ENCODE data around the gene SGCA. TPM values are rescaled to one million over a fixed set of nuclear protein-coding genes. Genes with fewer than 3 reads are reported as not detected.

Gene SGCA
- total RNA-seq, result 0.33 and 1.9 TPM in 2 replicates

DNA sequence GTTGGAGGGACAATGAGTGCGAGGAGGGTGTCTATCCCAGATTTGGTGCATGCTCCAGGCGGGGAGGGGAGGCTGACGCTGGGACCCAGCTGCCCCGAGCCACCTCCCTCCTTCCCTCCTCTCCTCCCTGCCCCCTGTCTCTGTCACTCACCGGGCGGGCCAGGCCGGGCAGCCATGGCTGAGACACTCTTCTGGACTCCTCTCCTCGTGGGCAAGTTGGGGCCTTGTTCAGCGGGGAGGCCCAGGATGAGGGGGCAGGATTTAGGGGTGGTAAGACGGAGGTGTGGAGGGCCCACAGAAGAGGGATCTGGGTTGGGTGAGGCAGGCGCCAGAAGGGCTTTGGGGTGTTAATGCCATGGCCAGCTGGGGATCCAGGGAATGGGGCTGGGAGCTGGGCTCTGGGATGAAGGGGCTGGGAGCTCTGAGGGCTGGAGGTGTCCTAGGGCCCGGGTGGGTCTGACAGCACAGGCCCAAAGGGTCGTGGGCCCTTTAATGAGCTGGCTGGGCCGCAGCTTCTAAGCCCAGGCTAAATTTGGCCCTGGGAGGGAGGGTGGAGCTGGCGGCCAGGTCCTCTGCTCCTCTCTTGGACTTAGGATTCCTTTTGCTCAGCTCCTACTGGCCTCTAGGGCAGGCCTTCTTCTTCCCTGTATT is at the start of gene SGCA:
Gene SGCA, plus strand, starts transcription at position 139 of the 651 bp plus-strand sequence. Its CDS starts 36 bp downstream, at position 175.

DNA sequence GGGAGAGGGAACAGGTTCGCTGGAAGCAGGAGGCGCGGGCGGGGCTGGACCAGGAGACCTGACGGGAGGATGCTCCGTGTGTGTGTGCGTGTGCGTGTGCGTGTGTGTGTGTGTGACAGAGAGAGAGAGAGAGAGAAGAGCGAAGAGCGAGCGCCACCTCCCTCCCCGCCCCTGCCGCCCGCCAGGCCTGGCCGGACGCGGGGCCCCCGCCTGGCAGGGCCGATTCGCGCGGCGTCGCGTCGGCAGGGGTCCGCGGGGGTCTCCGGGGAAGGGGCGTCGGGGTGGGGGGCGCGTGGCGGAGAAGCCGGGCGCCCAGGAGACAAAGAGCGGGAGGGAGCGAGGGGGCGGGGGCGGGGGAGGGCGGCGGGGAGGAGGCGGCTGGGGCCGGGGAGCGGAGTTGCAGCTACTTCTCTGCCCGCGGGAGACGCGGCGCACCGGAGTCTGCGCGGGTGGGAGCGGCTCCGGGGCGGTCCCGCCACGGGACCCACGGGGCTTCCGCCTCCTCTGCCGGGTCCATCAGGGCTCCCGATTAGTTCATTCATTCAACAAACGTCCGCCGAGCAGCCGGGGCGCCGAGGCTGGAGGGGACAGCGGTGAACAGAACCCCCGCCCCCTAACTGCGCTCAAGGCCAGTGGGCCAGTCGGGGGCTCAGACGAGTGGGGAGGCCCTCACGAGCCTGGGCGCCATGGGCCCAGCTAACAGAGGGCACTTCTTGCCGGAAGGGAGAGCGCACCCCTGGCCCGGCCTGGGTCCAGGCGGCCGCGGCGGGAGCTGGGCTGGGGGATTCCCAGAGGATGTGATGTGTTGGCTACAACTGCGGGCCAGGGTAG is 35.9 kb upstream of the SGCA start, which contains the start of gene SAMD14:
Gene SAMD14, minus strand, starts transcription at position 433 of the 831 bp plus-strand sequence. CDS start 5,201 bp downstream, outside the sequence.

GRCh38 chr17:50150354-50151040 is 15.3 kb upstream of the SGCA start, which contains the start of gene PPP1R9B:
PPP1R9B (minus strand) TSS chr17:50150677; CDS start chr17:50150513, 164 bp downstream.

GRCh38 chr17:50201276-50201854 is 35.6 kb downstream of the SGCA start, which contains the start of gene COL1A1:
COL1A1 (minus strand) TSS chr17:50201631; CDS start chr17:50201513, 118 bp downstream.

Other genes starting within 250 kb of the SGCA start
- gene DLX4, start 196.8 kb upstream of the SGCA start, total RNA-seq, result not detected in 2 replicates
- gene DLX3, start 170.8 kb upstream of the SGCA start, total RNA-seq, result not detected in 2 replicates
- gene ITGA3, start 109.9 kb upstream of the SGCA start, total RNA-seq, result 208 and 211 TPM in 2 replicates
- gene PDK2, start 70.7 kb upstream of the SGCA start, total RNA-seq, result 7.5 and 11.7 TPM in 2 replicates
- 1.7 and 1.8 TPM in 2 replicates for gene SAMD14, start 35.8 kb upstream of the SGCA start, total RNA-seq
- gene PPP1R9B, start 15.3 kb upstream of the SGCA start, total RNA-seq, result 43.4 and 45.0 TPM in 2 replicates
- 570 and 2,151 TPM in 2 replicates for gene COL1A1, start 35.6 kb downstream of the SGCA start, total RNA-seq
- not detected in 2 replicates for gene TMEM92, start 108.5 kb downstream of the SGCA start, total RNA-seq
- gene XYLT2, start 180.1 kb downstream of the SGCA start, total RNA-seq, result 65.7 and 75.5 TPM in 2 replicates
- gene MRPL27, start 207.2 kb downstream of the SGCA start, total RNA-seq, result 53.7 and 103 TPM in 2 replicates
- 3.9 and 18.0 TPM in 2 replicates for gene EME1, start 207.2 kb downstream of the SGCA start, total RNA-seq
- 169 and 297 TPM in 2 replicates for gene LRRC59, start 231.5 kb downstream of the SGCA start, total RNA-seq